Calu3 (cell line): ENCODE data around the gene CXCL16. TPM values are rescaled to one million over a fixed set of nuclear protein-coding genes. Genes with fewer than 3 reads are reported as not detected.

Experiments used
- BruUV-seq: library from RNA; stranded (reverse); fragments of 400-500 nt; replicated peaks from 2 replicates; lab custom pipeline; 2021; lab: Mats Ljungman, UMichigan
- CTCF ChIA-PET: fragments of 300-600 bp; sonication (Branson Sonifier 250); formaldehyde crosslinking; loops from one replicate; lab custom pipeline; 2022; ENCODE audit warnings: antibody characterized with exemption; lab: Charles Lee
- DNase-seq: peaks from one replicate; pipeline ENCODE4 v3.0.0; 2022
- H3K27ac Mint-ChIP-seq: one replicate; pipeline ENCODE4 v1.8.0; 2022; ENCODE audit warnings: mixed read lengths; ENCODE audit not compliant: unreplicated experiment
- H3K27me3 Mint-ChIP-seq: one replicate; pipeline ENCODE4 v1.8.0; 2022; ENCODE audit warnings: mixed read lengths; ENCODE audit not compliant: unreplicated experiment
- H3K36me3 Mint-ChIP-seq: one replicate; pipeline ENCODE4 v1.8.0; 2022; ENCODE audit warnings: mild to moderate bottlenecking, moderate library complexity, mixed read lengths; ENCODE audit not compliant: insufficient read depth, unreplicated experiment
- H3K4me1 Mint-ChIP-seq: one replicate; pipeline ENCODE4 v1.8.0; 2022; ENCODE audit warnings: mild to moderate bottlenecking, low read depth, mixed read lengths; ENCODE audit not compliant: unreplicated experiment
- H3K4me3 Mint-ChIP-seq: one replicate; pipeline ENCODE4 v1.8.0; 2022; ENCODE audit warnings: mild to moderate bottlenecking, low read depth, moderate library complexity, mixed read lengths; ENCODE audit not compliant: unreplicated experiment
- H3K9me3 Mint-ChIP-seq: one replicate; pipeline ENCODE4 v1.8.0; 2022; ENCODE audit warnings: low read depth, mixed read lengths; ENCODE audit not compliant: unreplicated experiment
- CTCF ChIP-seq: fragments of 200-600 bp; IDR thresholded peaks from one replicate; pipeline ENCODE4 v1.8.0; 2022; ENCODE audit warnings: antibody characterized with exemption; ENCODE audit not compliant: unreplicated experiment
- intact Hi-C: fragments of 100-400 bp; cut with micrococcal nuclease; formaldehyde crosslinking; loops from one replicate; pipeline ENCODE4 v1.10.0; 2022; ENCODE audit not compliant: unreplicated experiment
- total RNA-seq: library from RNA; stranded (reverse); gene quantifications from 2 replicates; pipeline ENCODE4 v1.2.3, GENCODE V29; 2022

CXCL16 gene
- total RNA-seq, 1 experiment from 2014 or later = 73.1 TPM

DNA sequence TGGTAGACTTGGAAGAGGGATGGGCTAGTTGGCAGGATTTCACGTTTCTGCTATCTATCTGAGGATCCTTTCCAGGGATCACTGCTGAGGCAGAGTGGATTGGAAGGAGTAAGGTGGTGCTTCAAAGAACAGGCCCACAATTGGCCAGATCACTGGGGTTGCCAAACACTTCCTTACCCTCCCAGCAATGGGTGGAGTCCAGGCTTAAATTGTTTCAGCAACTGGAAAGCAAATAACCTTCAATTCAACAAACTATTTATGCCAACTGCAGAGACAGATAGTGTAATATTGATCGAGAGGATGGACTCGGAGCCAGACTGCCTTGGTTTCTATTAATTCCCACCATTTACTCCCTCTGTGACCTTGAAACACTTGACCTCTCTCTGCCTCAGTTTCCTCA lies 27.2 kb downstream of the CXCL16 start:
- CTCF ChIA-PET = no interaction called here

GRCh38 chr17:4711661-4712181 lies 28.0 kb downstream of the CXCL16 start:
- TF ChIP-seq CTCF = no peak
- H3K27ac Mint-ChIP-seq = no peak overlapping the region
- DNase-seq = no peak
- no peaks in the 10 kb centered on the region for H3K27me3 Mint-ChIP-seq
- BruUV-seq = no TSS peak
- peak overlapping the region; percentile 74 for H3K4me3 Mint-ChIP-seq
- CTCF ChIA-PET = no interaction called here
- no peaks in the 10 kb centered on the region for H3K9me3 Mint-ChIP-seq
- intact Hi-C loops = loop anchor here (5.0 kb wide), 1 partner anchor 86 kb away; the partner anchor contains the start of gene PSMB6
- peaks cover 20% of the 10 kb centered on the region for H3K36me3 Mint-ChIP-seq
- no peaks in the 10 kb centered on the region for H3K4me1 Mint-ChIP-seq

More for the DNA sequence above, 27.2 kb downstream of the CXCL16 start:
- BruUV-seq = no TSS peak
- no peak for TF ChIP-seq CTCF
- Mint-ChIP-seq H3K27ac (no peak overlapping the region), H3K36me3 (peaks cover 17% of the 10 kb centered on the region), H3K4me3 (no peak overlapping the region), H3K9me3 (no peaks in the 10 kb centered on the region), H3K27me3 (no peaks in the 10 kb centered on the region), H3K4me1 (no peaks in the 10 kb centered on the region)
- DNase-seq = no peak
- intact Hi-C loops = loop anchor here (5.0 kb wide), 1 partner anchor 85 kb away; the partner anchor contains the start of gene PSMB6

DNA sequence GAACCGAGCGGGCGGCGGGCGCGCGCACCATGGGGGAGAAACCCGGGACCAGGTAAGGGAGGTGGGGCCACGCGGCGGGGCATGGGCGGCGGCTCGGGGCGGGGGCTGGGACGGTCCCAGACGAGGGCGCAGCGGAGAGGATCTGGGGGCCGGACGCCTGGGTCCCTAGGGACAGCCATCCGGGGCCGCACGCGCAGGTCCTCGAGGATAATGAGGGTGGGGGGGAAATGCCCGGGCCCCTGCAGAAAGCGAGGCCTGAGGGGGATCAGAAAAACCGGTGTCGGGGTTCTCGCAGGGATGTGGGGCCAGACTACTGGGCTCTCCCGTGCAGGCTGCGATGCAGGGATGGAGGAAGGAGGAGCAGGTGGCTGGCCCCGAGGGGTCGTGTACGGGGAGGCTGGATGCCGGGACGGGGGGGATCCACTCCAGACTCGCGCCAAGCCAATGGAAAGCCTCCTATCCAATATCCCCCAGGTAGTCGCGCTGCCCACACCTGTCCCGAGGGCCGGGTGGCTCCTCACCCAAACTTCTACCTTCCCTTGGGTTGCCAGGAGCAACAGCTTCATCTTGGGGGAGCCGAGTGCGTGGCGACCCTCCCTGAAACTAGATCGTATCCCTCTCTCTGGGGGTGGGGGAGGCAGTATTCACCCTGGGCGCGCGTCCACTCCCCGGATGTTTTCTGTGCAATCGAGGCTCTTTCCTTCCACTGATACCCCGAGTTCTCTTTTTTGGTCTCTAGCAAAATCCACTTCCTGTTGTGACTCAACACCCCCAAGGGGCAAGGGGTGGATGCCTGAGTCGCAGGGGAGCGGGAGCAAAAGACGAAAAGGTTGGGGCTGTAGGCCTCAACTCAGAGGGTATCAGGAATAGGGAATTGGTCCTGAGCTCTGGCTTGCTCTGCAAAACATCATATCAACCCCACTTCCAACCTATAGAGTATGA lies 28.8 kb downstream of the CXCL16 start:
- TF ChIP-seq CTCF = no peak
- H3K4me3 Mint-ChIP-seq = peak overlapping the region; percentile 74
- no peak for DNase-seq
- H3K27ac Mint-ChIP-seq = no peak overlapping the region
- BruUV-seq = no TSS peak
- CTCF ChIA-PET = interaction anchor here (0.8 to 1.9 kb wide), 3 partner anchors 11 to 198 kb away, joined by 5 to 14 read pairs (median 6); partner anchors contain the start of gene GLTPD2
- peaks cover 8% of the 10 kb centered on the region for H3K4me1 Mint-ChIP-seq
- peaks cover 20% of the 10 kb centered on the region for H3K36me3 Mint-ChIP-seq
- H3K27me3 Mint-ChIP-seq = no peaks in the 10 kb centered on the region
- intact Hi-C loops = loop anchor here (5.0 kb wide), 1 partner anchor 86 kb away; the partner anchor contains the start of gene PSMB6
- no peaks in the 10 kb centered on the region for H3K9me3 Mint-ChIP-seq

DNA sequence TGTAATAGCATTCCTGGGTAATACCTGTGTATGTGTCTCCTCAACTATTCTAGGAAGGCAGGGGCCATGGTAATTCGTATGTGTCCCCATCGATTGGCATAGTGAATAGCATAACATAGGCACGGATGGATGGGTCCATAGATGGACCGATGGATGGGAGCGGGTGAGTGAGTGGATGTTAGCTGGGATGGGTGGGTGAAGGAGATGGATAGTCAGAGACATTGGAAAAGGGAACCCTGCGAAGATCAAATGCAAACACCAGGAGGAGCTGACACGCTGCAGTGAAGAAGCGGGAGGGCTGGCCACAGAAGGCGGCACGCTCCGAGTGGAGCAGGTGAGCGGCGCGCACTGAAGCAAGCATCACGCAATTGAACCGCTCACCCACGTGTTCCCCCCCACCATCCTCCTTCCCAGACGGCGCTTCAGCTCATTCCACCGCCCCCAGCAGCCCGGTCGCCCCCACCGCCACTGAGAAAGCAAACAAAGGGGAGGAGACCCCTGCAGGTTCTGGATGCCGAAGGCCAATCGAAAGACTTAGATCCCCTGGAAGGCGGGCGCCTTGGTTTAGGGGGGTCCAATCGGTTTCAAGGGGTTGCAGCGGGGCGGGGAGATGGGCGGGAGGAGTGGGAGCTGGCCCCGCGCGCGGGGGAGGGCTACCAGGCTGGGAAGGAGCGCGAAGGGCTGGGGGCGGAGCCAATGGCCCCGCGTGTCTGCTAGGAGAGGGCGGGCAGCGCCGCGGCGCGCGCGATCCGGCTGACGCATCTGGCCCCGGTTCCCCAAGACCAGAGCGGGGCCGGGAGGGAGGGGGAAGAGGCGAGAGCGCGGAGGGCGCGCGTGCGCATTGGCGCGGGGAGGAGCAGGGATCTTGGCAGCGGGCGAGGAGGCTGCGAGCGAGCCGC lies 29.7 kb downstream of the CXCL16 start, which contains the start of gene ARRB2:
ARRB2 (plus strand) TSS at position 839 of the 899 bp plus-strand sequence. CDS start 90 bp downstream, outside the sequence.
- no TSS peak for BruUV-seq

More for the DNA sequence above, 29.7 kb downstream of the CXCL16 start, which contains the start of gene ARRB2:
- CTCF ChIA-PET = interaction anchor here (0.8 to 1.9 kb wide), 4 partner anchors 12 to 199 kb away, joined by 3 to 14 read pairs (median 6); partner anchors contain the start of genes GLTPD2 and PSMB6
- peak; percentile 92 for DNase-seq
- intact Hi-C loops = loop anchor here (5.0 kb wide), 1 partner anchor 87 kb away; the partner anchor contains the start of gene PSMB6
- peaks cover 11% of the 10 kb centered on the region for H3K4me1 Mint-ChIP-seq
- peak; percentile 46 for TF ChIP-seq CTCF
- no peaks in the 10 kb centered on the region for H3K9me3 Mint-ChIP-seq
- H3K27ac Mint-ChIP-seq = peak within 1 kb of the TSS; percentile 62
- H3K27me3 Mint-ChIP-seq = no peaks in the 10 kb centered on the region
- H3K4me3 Mint-ChIP-seq = peak within 1 kb of the TSS; percentile 74
- H3K36me3 Mint-ChIP-seq = peaks cover 20% of the 10 kb centered on the region
